Renal cortex interstitium (tissue), 11 donors: ENCODE data around the gene TBC1D22A. TPM values are rescaled to one million over a fixed set of nuclear protein-coding genes. Genes with fewer than 3 reads are reported as not detected.

ENCODE experiments used
- DNase-seq, 11 donors: peaks; one replicate each; pipeline ENCODE4 v3.0.0-alpha.2; 2013; ENCODE audit warnings: low read depth in 9 of 11, low spot score in 4 of 11; ENCODE audit errors: extremely low read depth in 1 of 11
- polyA plus RNA-seq, 3 donors: library from polyadenylated mRNA; unstranded; fragments of 120-200 nt; gene quantifications; one replicate each; pipeline ENCODE4 v1.2.1, GENCODE V29; 2013; ENCODE audit not compliant: insufficient read length in 3 of 3

The TBC1D22A gene
- polyA plus RNA-seq, 3 donors = 16.1 to 19.0 (median 19.0) TPM

- no peak for DNase-seq
Measured at GRCh38 chr22:46966495-46966845, 204.0 kb downstream of the TBC1D22A start.

- no peak for DNase-seq
Measured at GRCh38 chr22:46966846-46967245, 204.4 kb downstream of the TBC1D22A start.

GRCh38 chr22:46967445-46968358 lies 205.3 kb downstream of the TBC1D22A start:
- no peak for DNase-seq

- DNase-seq = no peak
Measured at GRCh38 chr22:46968359-46968740, 205.9 kb downstream of the TBC1D22A start.

GRCh38 chr22:46968848-46969247 lies 206.4 kb downstream of the TBC1D22A start:
- DNase-seq = no peak

- no peak for DNase-seq
Measured at GRCh38 chr22:46969491-46969890, 207.0 kb downstream of the TBC1D22A start.

GRCh38 chr22:46969961-46970360 lies 207.5 kb downstream of the TBC1D22A start:
- DNase-seq = no peak

GRCh38 chr22:46970411-46971098 lies 208.1 kb downstream of the TBC1D22A start:
- no peak for DNase-seq

GRCh38 chr22:46971099-46971763 lies 208.8 kb downstream of the TBC1D22A start:
- peak in 9 of 11 donors; percentile 17 to 70 (median 47) for DNase-seq

GRCh38 chr22:46971764-46972125 lies 209.3 kb downstream of the TBC1D22A start:
- no peak for DNase-seq

GRCh38 chr22:46972256-46972655 lies 209.8 kb downstream of the TBC1D22A start:
- no peak for DNase-seq

- no peak for DNase-seq
Measured at GRCh38 chr22:46972901-46973831, 210.7 kb downstream of the TBC1D22A start.

- DNase-seq = no peak
Measured at GRCh38 chr22:46974077-46974476, 211.6 kb downstream of the TBC1D22A start.

GRCh38 chr22:46974631-46975585 lies 212.5 kb downstream of the TBC1D22A start:
- no peak for DNase-seq

- DNase-seq = no peak
Measured at GRCh38 chr22:46976143-46976542, 213.7 kb downstream of the TBC1D22A start.

- DNase-seq = no peak
Measured at GRCh38 chr22:46976598-46976997, 214.1 kb downstream of the TBC1D22A start.

GRCh38 chr22:46977656-46978343 lies 215.3 kb downstream of the TBC1D22A start:
- DNase-seq = no peak
